Pancreas (tissue), 10 donors: ENCODE measurements around the gene LAMA4. TPM values are rescaled to one million over a fixed set of nuclear protein-coding genes. Genes with fewer than 3 reads are reported as not detected.

Experiments
- ATAC-seq, 4 donors: fragments of 200-7000 bp; cut with Tn5 transposase; one replicate each; pipeline versions ENCODE4 v1.8.0 to v1.9.1; 2020; ENCODE audit warnings: mild to moderate bottlenecking in 4 of 4, moderate library complexity in 4 of 4
- DNase-seq, 6 donors: peaks; one replicate each; pipeline ENCODE4 v3.0.0-alpha.2; 2020
- FAIRE-seq: peaks from 2 replicates; lab custom pipeline; 2012; peaks lifted over from hg19 to GRCh38; lab: Jason Lieb, UNC
- H3K27ac ChIP-seq, 4 donors: fragments of 200-600 bp; sonication (generic); 1 replicate in 3 of 4; 2 replicates in 1 of 4; pipeline versions ENCODE4 v1.5.0 to v1.8.0; 2020
- H3K27me3 ChIP-seq, 4 donors: fragments of 200-600 bp; one replicate each; pipeline ENCODE4 v1.8.0; 2021
- H3K36me3 ChIP-seq, 3 donors: fragments of 200-600 bp; sonication (generic) in 1 of 3; one replicate each; pipeline versions ENCODE4 v1.5.0 to v1.8.0; 2020 to 2021
- H3K4me1 ChIP-seq, 3 donors: fragments of 200-600 bp; one replicate each; pipeline ENCODE4 v1.8.0; 2021
- H3K4me3 ChIP-seq, 4 donors: fragments of 200-600 bp; sonication (generic) in 2 of 4; one replicate each; pipeline versions ENCODE4 v1.5.0 to v1.8.0; 2020 to 2021
- H3K9me3 ChIP-seq, 4 donors: fragments of 200-600 bp; one replicate each; pipeline ENCODE4 v1.8.0; 2021
- WGBS, 2 donors: extraction: QIAGEN DNeasy Blood & Tissue Kit; methylation state at CpG; one replicate each; pipeline ENCODE4 v1.1.7; 2013; 5-methylcytosine and 5-hydroxymethylcytosine counted together
- intact Hi-C, 3 donors: fragments of 100-400 bp; cut with DNase I; formaldehyde crosslinking; loops; one replicate each; pipeline versions ENCODE4 v1.11.1 to v1.14.2; 2022
- polyA plus RNA-seq, 2 donors: library from polyadenylated mRNA; stranded (reverse); fragments of 200-250 nt; gene quantifications; one replicate each; pipeline ENCODE4 v1.2.3, GENCODE V29; 2013
- total RNA-seq, 6 donors: library from RNA; stranded (reverse); fragmentation: NEBNext Ultra II Directional in 4 of 6; extraction: Animal tissue kit (Norgen Biotek cat#: 25700) in 4 of 6; gene quantifications; one replicate each; pipeline versions ENCODE4 v1.2.1 to v1.2.4, GENCODE V29; 2021 to 2023
- TF ChIP-seq, protein P1 (sequence below), 4 donors: fragments of 200-600 bp; sonication (generic) in 3 of 4; IDR thresholded peaks; one replicate each; pipeline versions ENCODE4 v1.5.0 to v1.8.0; 2021; ENCODE audit warnings: antibody characterized with exemption in 4 of 4
- donor health status: healthy with polysubstance abuse.
- donor health status: DM: no; HTN: no; CAD: no; lungs with moderate emphysema.
- donor health status: DM: no; HTN: no; CAD: no.
- donor health status: control.
- donor health status: control.
- donor health status: Bipolar disorder and iron deficiency.
- donor health status: DM: yes; HTN: yes; CAD: no.
- donor health status: DM: no; HTN: no; CAD: no.
- donor health status: DM: no; HTN: no; CAD: no.
- donor health status: DM: yes; HTN: yes; CAD: no.

Gene LAMA4
- total and polyA plus RNA-seq, 8 donors = 1.3 to 14.0 (median 4.3) TPM

DNA sequence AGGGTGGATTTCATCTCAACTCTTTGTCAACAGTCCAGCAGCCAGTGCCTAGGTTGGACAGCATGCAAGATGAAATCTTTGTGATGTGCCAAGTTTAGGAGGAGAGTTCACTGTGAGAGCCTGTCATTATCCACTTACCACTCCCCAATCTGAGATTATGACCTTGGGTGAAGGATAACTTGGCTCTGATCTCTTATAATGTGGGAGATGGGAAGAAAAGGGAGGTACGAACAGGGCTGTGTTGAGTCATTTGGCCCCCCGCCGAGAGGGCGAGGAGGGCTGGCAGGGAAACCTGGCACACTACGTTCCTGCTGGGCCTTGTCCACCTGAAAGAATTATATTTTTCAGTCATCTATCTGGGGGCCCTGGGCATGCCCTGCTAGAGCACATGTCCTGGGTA, 35.8 kb downstream of the LAMA4 start:
- intact Hi-C loops = no loop called here
- no peaks in the 10 kb centered on the region for H3K4me1 ChIP-seq
- ATAC-seq (no peak), FAIRE-seq (no peak), DNase-seq (no peak)
- no peak overlapping the region for H3K27ac ChIP-seq
- 66 to 71% methylated on average over 5 of the region's 5 CpGs for WGBS, 2 donors
- H3K36me3 ChIP-seq = no peaks in the 10 kb centered on the region
- H3K4me3 ChIP-seq = no peak overlapping the region
- H3K27me3 ChIP-seq = no peaks in the 10 kb centered on the region
- no peaks in the 10 kb centered on the region for H3K9me3 ChIP-seq
- TF ChIP-seq, protein P1, sequence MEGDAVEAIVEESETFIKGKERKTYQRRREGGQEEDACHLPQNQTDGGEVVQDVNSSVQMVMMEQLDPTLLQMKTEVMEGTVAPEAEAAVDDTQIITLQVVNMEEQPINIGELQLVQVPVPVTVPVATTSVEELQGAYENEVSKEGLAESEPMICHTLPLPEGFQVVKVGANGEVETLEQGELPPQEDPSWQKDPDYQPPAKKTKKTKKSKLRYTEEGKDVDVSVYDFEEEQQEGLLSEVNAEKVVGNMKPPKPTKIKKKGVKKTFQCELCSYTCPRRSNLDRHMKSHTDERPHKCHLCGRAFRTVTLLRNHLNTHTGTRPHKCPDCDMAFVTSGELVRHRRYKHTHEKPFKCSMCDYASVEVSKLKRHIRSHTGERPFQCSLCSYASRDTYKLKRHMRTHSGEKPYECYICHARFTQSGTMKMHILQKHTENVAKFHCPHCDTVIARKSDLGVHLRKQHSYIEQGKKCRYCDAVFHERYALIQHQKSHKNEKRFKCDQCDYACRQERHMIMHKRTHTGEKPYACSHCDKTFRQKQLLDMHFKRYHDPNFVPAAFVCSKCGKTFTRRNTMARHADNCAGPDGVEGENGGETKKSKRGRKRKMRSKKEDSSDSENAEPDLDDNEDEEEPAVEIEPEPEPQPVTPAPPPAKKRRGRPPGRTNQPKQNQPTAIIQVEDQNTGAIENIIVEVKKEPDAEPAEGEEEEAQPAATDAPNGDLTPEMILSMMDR (IDR thresholded peaks at IDR 0.05) = no peak

DNA sequence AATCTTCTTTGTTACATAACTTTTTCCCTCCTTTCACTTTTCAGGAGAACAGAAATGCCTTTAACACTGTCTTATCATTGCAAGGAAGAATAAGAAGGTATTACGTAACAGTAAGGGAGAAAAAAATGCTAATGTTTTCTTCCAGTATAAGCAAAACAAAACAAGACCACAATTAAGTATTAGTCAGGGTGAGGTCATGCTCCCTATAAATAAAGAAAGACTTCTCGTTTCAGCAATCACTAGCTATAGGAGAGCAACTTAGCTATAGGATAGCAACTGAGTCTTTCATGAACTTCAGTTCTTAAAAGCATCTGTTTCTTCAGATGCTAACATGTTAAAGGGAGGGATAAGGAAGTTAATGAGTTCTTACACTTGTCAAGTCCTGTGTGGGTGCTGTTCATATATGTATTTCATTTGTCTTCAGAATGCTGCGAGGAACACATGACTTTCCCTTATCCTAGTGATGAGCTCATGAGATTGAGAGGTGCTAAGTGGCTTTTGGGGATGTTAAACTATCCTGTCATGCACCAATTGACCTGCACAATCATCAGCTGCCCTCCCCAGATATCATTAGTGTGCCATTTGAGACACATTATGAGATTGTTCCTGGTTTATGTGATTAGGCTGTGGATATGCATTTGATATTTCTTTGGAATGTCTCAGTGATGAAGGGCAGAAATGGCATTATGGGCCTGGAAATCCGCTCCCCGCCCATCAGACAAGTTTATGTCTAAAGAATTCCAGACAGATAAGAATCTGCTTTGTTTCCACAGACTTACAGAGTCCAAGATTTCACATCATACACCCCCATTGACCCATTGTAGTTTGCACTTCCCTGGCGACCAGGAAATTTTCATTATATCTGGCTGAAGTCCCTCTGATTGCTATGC, 37.5 kb downstream of the LAMA4 start:
- Histone ChIP-seq H3K4me1 (no peaks in the 10 kb centered on the region), H3K27ac (no peak overlapping the region), H3K4me3 (no peak overlapping the region), H3K9me3 (no peaks in the 10 kb centered on the region), H3K27me3 (no peaks in the 10 kb centered on the region), H3K36me3 (no peaks in the 10 kb centered on the region)
- intact Hi-C loops = no loop called here
- no peak for FAIRE-seq
- TF ChIP-seq, protein P1 (IDR thresholded peaks at IDR 0.05) = no peak
- no peak for DNase-seq
- ATAC-seq = peak in 1 of 4 donors; percentile 12
- WGBS, 2 donors = 71 to 78% methylated on average over 6 of the region's 6 CpGs

DNA sequence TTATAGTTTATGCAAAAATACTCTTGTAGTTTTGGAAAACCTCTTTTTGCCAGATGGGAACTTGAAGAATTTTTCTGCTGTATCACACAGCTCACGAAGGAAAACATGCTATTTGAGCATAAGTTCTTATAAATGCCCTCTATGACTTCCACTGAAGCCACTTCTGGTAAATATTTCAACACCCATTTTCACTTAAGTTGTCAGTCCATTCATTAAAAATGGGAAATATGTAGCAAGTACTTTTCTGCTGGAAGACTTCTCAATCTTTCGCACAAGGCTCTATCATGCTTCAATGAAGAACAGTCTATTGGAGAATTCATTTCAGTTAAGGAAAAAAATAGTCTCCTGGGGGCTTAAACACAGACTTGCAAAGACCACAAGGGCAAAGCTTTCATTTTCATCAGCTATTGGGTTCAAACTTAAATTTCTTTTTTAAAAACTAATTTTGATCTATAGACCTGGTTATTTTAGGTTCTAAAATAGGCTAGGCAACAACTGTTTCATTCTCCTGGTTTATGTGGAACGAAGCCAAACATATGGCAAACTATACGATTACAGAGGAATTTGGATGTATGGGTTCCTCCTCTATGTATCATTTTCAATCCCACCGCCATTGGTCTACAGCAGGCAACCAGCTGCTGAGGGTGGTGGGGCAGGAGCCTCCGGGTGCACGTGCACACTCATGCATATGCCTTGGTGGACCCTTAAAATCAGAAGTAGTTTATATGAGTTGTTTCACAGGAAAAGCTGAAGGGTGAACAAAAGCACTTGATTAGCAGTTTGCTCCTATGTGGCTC, 38.7 kb downstream of the LAMA4 start:
- Histone ChIP-seq H3K36me3 (no peaks in the 10 kb centered on the region), H3K4me1 (no peaks in the 10 kb centered on the region), H3K4me3 (no peak overlapping the region), H3K27ac (no peak overlapping the region), H3K27me3 (no peaks in the 10 kb centered on the region), H3K9me3 (no peaks in the 10 kb centered on the region)
- whole genome bisulfite sequencing, 2 donors = 77 to 84% methylated on average over 7 of the region's 7 CpGs
- FAIRE-seq = no peak
- DNase-seq = no peak
- intact Hi-C loops = no loop called here
- ATAC-seq = no peak
- TF ChIP-seq, protein P1 (IDR thresholded peaks at IDR 0.05) = no peak

DNA sequence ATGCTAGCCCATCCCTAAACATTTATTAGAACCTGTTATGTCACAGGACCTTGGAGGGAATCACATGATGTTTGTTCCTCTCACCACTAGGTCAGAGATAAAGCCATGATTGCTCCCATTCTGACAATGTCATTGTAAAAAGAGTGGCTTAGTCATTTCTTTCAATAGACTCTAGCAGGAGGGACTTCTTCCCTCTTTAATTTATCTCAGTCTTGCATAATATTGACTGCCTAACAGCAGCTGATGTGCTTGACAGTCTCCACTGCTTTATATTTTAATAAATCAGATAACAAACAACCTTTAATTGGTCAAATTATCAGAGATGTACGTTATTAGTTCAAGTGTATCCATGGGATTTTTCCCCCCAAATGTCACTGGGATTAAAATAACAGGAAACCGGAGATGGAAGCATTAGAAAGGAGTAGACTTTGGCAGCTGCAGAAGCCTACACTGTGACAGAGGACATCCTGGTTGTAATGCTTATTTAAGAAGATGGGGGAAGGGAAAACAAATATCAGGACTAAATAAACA, 39.6 kb downstream of the LAMA4 start:
- Histone ChIP-seq H3K27me3 (no peaks in the 10 kb centered on the region), H3K27ac (no peak overlapping the region), H3K9me3 (no peaks in the 10 kb centered on the region), H3K36me3 (no peaks in the 10 kb centered on the region), H3K4me3 (no peak overlapping the region), H3K4me1 (no peaks in the 10 kb centered on the region)
- 18 to 25% methylated on average over 2 of the region's 2 CpGs for WGBS, 2 donors
- FAIRE-seq = no peak
- ATAC-seq = no peak
- TF ChIP-seq, protein P1 (IDR thresholded peaks at IDR 0.05) = no peak
- intact Hi-C loops = no loop called here
- no peak for DNase-seq
